HepG2 (cell line): ENCODE measurements around the gene PIM1. TPM values are rescaled to one million over a fixed set of nuclear protein-coding genes. Genes with fewer than 3 reads are reported as not detected.

Source experiments
- ATF3 ChIP-seq: sonication (generic); formaldehyde crosslinking; IDR thresholded peaks from 2 replicates; pipeline ENCODE4 v1.4.0; 2020; ENCODE audit warnings: missing genetic modification reagents
- CREBL2 ChIP-seq: sonication (generic); formaldehyde crosslinking; IDR thresholded peaks from 2 replicates; pipeline ENCODE4 v1.8.1; 2023; ENCODE audit warnings: missing genetic modification reagents, mild to moderate bottlenecking, borderline replicate concordance
- FOXP1 ChIP-seq, 2 experiments: fragments of 450-650 bp in 1 of 2; IDR thresholded peaks; 2 replicates each; pipeline ENCODE4 v1.6.1; 2017 to 2018; ENCODE audit warnings: antibody characterized with exemption in 1 of 2
- GATAD2A ChIP-seq: IDR thresholded peaks from 2 replicates; pipeline ENCODE4 v1.6.1; 2016
- HMG20A ChIP-seq: IDR thresholded peaks from 2 replicates; pipeline ENCODE4 v1.6.1; 2016; ENCODE audit warnings: borderline replicate concordance
- HNF4A ChIP-seq: sonication (generic); formaldehyde crosslinking; IDR thresholded peaks from 2 replicates; pipeline ENCODE4 v1.4.0; 2020; ENCODE audit warnings: missing genetic modification reagents
- IRX3 ChIP-seq: sonication (generic); formaldehyde crosslinking; IDR thresholded peaks from 2 replicates; pipeline ENCODE4 v1.8.1; 2023; ENCODE audit warnings: mild to moderate bottlenecking, low read depth, missing genetic modification reagents, borderline replicate concordance
- JUN ChIP-seq: sonication (generic); formaldehyde crosslinking; IDR thresholded peaks from 2 replicates; pipeline ENCODE4 v1.4.0; 2020; ENCODE audit warnings: mild to moderate bottlenecking, missing genetic modification reagents
- NCOA5 ChIP-seq: sonication (generic); formaldehyde crosslinking; IDR thresholded peaks from 2 replicates; pipeline ENCODE4 v1.4.0; 2020; ENCODE audit warnings: missing genetic modification reagents
- PAXIP1 ChIP-seq: sonication (generic); formaldehyde crosslinking; conservative IDR thresholded peaks from 2 replicates; pipeline ENCODE4 v1.4.0; 2020; ENCODE audit warnings: mild to moderate bottlenecking, missing genetic modification reagents, moderate library complexity
- PRMT3 ChIP-seq: sonication (generic); formaldehyde crosslinking; IDR thresholded peaks from 2 replicates; pipeline ENCODE4 v1.8.1; 2022; ENCODE audit warnings: low read depth, mild to moderate bottlenecking, moderate library complexity, missing genetic modification reagents, borderline replicate concordance
- RXRA ChIP-seq: sonication (generic); formaldehyde crosslinking; IDR thresholded peaks from 2 replicates; pipeline ENCODE4 v1.5.1; 2020; ENCODE audit warnings: missing genetic modification reagents
- SALL1 ChIP-seq: sonication (generic); formaldehyde crosslinking; IDR thresholded peaks from 2 replicates; pipeline ENCODE4 v1.8.0; 2022; ENCODE audit warnings: mild to moderate bottlenecking, missing genetic modification reagents
- SMARCC2 ChIP-seq: fragments of 450-650 bp; IDR thresholded peaks from 2 replicates; pipeline ENCODE4 v1.6.1; 2017; ENCODE audit warnings: antibody characterized with exemption, mild to moderate bottlenecking
- SOX5 ChIP-seq: IDR thresholded peaks from 2 replicates; pipeline ENCODE4 v1.6.1; 2016; ENCODE audit warnings: borderline replicate concordance
- TBX2 ChIP-seq: sonication (generic); formaldehyde crosslinking; IDR thresholded peaks from 2 replicates; pipeline ENCODE4 v1.5.0; 2020; ENCODE audit warnings: missing genetic modification reagents, mild to moderate bottlenecking, borderline replicate concordance
- TEAD3 ChIP-seq: optimal IDR thresholded peaks from 2 replicates; pipeline ENCODE3; 2016; ENCODE audit warnings: borderline replicate concordance
- XRCC5 ChIP-seq: fragments of 200-400 bp; formaldehyde crosslinking; optimal IDR thresholded peaks from 2 replicates; pipeline ENCODE3; 2017; ENCODE audit warnings: mild to moderate bottlenecking, low read length
- ZNF12 ChIP-seq: sonication (generic); formaldehyde crosslinking; IDR thresholded peaks from 2 replicates; pipeline ENCODE4 v1.5.0; 2020; ENCODE audit warnings: missing genetic modification reagents
- ZNF207 ChIP-seq: fragments of 450-650 bp; IDR thresholded peaks from 2 replicates; pipeline ENCODE4 v1.6.1; 2016; ENCODE audit warnings: antibody characterized with exemption, borderline replicate concordance
- polyA plus RNA-seq, 8 experiments: library from polyadenylated mRNA; depleted of rRNA in 3 of 8; stranded (reverse) in 7 of 8; unstranded in 1 of 8; fragments of >200 nt; fragmentation: Illumina TruSeq in 4 of 8; extraction: Trizol in 4 of 8; gene quantifications; 2 replicates each; pipeline versions ENCODE4 v1.2.1 to v1.2.3, GENCODE V29; 2011 to 2016; ENCODE audit warnings: low read depth in 4 of 8, missing spikeins in 1 of 8, mixed read lengths in 1 of 8; ENCODE audit not compliant: insufficient read depth in 1 of 8
- total RNA-seq, 5 experiments: library from RNA; depleted of rRNA; stranded (reverse); fragments of >200 nt; fragmentation: Illumina TruSeq; extraction: Trizol; gene quantifications; 2 replicates each; pipeline ENCODE4 v1.2.3, GENCODE V29; 2016; ENCODE audit warnings: low read depth in 1 of 5
- TF ChIP-seq, protein P1 (sequence below): sonication (generic); formaldehyde crosslinking; IDR thresholded peaks from 2 replicates; pipeline ENCODE4 v1.4.0; 2020; ENCODE audit warnings: missing genetic modification reagents
- TF ChIP-seq, protein P2 (sequence below): sonication (generic); formaldehyde crosslinking; IDR thresholded peaks from 2 replicates; pipeline ENCODE4 v1.5.0; 2020; ENCODE audit warnings: mild to moderate bottlenecking, missing genetic modification reagents

The PIM1 gene
- total and polyA plus RNA-seq, 2 of the 13 experiments (the other 11 are each of a cell fraction or from before 2014, with no cell fraction given), result 29.4 to 117 TPM

GRCh38 chr6:37204014-37204751 lies 34.2 kb downstream of the PIM1 start (continued):
- TF ChIP-seq ATF3 (CRISPR knock-in tag), result peak; percentile 70; the same call in 1 of the 2 replicates
- peak; percentile 48 for TF ChIP-seq TEAD3 (CRISPR knock-in tag)
- 0 out of 2 replicates have a peak, but pooled peaks have one; percentile 80 for TF ChIP-seq ZNF207
- TF ChIP-seq NCOA5 (CRISPR knock-in tag), result no peak
- TF ChIP-seq CREBL2 (CRISPR knock-in tag), result no peak
- peak; percentile 47 for TF ChIP-seq HNF4A (CRISPR knock-in tag)
- peak; percentile 62 for TF ChIP-seq TBX2
- TF ChIP-seq PAXIP1 (CRISPR knock-in tag), result peak; percentile 57
- TF ChIP-seq SOX5 (CRISPR knock-in tag), result peak; percentile 15; the same call in 1 of the 2 replicates
- TF ChIP-seq GATAD2A, result peak; percentile 71; the same call in 1 of the 2 replicates
- TF ChIP-seq, protein P1, sequence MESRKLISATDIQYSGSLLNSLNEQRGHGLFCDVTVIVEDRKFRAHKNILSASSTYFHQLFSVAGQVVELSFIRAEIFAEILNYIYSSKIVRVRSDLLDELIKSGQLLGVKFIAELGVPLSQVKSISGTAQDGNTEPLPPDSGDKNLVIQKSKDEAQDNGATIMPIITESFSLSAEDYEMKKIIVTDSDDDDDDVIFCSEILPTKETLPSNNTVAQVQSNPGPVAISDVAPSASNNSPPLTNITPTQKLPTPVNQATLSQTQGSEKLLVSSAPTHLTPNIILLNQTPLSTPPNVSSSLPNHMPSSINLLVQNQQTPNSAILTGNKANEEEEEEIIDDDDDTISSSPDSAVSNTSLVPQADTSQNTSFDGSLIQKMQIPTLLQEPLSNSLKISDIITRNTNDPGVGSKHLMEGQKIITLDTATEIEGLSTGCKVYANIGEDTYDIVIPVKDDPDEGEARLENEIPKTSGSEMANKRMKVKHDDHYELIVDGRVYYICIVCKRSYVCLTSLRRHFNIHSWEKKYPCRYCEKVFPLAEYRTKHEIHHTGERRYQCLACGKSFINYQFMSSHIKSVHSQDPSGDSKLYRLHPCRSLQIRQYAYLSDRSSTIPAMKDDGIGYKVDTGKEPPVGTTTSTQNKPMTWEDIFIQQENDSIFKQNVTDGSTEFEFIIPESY (CRISPR knock-in tag), result no peak
- peak; percentile 53; the same call in 1 of the 2 replicates for TF ChIP-seq ZNF12 (CRISPR knock-in tag)
- TF ChIP-seq HMG20A, result peak; percentile 59; the same call in 1 of the 2 replicates
- peak; percentile 65 for TF ChIP-seq SALL1 (CRISPR knock-in tag)
- TF ChIP-seq IRX3 (CRISPR knock-in tag), result no peak
- TF ChIP-seq, protein P2, sequence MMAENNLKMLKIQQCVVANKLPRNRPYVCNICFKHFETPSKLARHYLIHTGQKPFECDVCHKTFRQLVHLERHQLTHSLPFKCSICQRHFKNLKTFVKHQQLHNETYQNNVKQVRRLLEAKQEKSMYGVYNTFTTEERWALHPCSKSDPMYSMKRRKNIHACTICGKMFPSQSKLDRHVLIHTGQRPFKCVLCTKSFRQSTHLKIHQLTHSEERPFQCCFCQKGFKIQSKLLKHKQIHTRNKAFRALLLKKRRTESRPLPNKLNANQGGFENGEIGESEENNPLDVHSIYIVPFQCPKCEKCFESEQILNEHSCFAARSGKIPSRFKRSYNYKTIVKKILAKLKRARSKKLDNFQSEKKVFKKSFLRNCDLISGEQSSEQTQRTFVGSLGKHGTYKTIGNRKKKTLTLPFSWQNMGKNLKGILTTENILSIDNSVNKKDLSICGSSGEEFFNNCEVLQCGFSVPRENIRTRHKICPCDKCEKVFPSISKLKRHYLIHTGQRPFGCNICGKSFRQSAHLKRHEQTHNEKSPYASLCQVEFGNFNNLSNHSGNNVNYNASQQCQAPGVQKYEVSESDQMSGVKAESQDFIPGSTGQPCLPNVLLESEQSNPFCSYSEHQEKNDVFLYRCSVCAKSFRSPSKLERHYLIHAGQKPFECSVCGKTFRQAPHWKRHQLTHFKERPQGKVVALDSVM (CRISPR knock-in tag), result peak; percentile 49
- TF ChIP-seq JUN, result peak; percentile 83
- no peak for TF ChIP-seq XRCC5
- TF ChIP-seq SMARCC2, result 0 out of 2 replicates have a peak, but pooled peaks have one; percentile 40
- TF ChIP-seq PRMT3 (CRISPR knock-in tag), result no peak
- TF ChIP-seq FOXP1 (IDR thresholded peaks at IDR 0.05), result peak; percentile 71
- no peak for TF ChIP-seq FOXP1 (CRISPR knock-in tag; IDR thresholded peaks at IDR 0.05)
- peak; percentile 58; the same call in 1 of the 2 replicates for TF ChIP-seq RXRA (CRISPR knock-in tag)
